HUES6 (cell line): ENCODE results near the gene CAST.

Experiments used
- H3K27ac ChIP-seq: 2 replicates; pipeline ENCODE4 v1.7.0; 2013; ENCODE audit warnings: low read depth, mild to moderate bottlenecking, low read length, inconsistent platforms
- H3K27me3 ChIP-seq: 2 replicates; pipeline ENCODE4 v1.6.1; 2013; ENCODE audit warnings: low read length; ENCODE audit not compliant: control insufficient read depth, insufficient read depth
- H3K36me3 ChIP-seq: 2 replicates; pipeline ENCODE4 v1.6.1; 2013; ENCODE audit warnings: low read length; ENCODE audit not compliant: control insufficient read depth, insufficient read depth
- H3K4me1 ChIP-seq: 2 replicates; pipeline ENCODE4 v1.6.1; 2013; ENCODE audit warnings: low read length; ENCODE audit not compliant: control insufficient read depth, insufficient read depth
- H3K4me3 ChIP-seq: 2 replicates; pipeline ENCODE4 v1.5.1; 2013; ENCODE audit warnings: low read depth, low read length
- H3K9ac ChIP-seq: one replicate; pipeline ENCODE4 v1.6.1; 2013; ENCODE audit warnings: mild to moderate bottlenecking, low read length
- H3K9me3 ChIP-seq: 2 replicates; pipeline ENCODE4 v1.6.1; 2013; ENCODE audit warnings: low read depth, low read length; ENCODE audit not compliant: control insufficient read depth, insufficient read depth

CAST gene

DNA sequence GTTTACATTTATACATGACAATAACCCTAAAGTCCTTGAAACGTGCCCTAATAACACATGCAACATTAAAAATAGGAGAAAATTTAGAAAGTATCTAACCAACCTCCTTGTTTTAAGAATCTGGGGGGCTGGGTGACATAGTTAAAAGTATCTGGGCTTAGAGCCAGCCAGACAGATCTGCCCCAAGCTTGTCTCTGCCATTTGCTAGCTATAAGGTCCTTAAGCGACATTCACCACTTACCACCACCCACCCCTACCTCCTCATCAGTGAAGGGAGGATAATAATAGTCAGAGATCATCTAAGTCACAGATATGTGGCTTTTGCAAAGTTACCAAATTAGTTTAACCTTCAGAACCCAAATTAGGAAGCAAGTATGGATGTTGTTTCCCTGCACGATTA is 33.8 kb upstream of the CAST start:
- no peaks in the 10 kb centered on the region for H3K4me1 ChIP-seq
- no peak overlapping the region for H3K27ac ChIP-seq
- H3K9me3 ChIP-seq: no peaks in the 10 kb centered on the region

DNA sequence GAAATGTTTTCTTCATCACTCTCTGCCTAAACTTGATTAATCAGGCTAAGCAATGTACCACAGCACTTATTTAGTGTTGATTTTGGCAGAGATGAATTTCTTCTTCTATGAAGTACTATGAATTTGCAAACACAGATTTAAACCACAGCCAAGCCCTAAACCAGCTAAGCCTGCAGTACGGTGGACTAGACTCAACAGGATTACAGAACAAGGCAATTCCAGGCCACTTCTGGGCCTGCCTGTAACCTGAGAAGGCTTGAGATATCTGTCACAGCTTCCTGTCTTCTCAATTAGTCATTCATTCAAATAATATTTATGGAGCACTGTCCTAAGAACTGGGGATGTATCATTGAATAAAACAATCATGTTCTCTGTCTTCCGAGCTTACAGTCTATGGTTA is 32.4 kb upstream of the CAST start:
- no peak overlapping the region for H3K27ac ChIP-seq
- H3K27me3 ChIP-seq: no peaks in the 10 kb centered on the region
- H3K36me3 ChIP-seq: no peaks in the 10 kb centered on the region
- no peaks in the 10 kb centered on the region for H3K4me1 ChIP-seq
- H3K4me3 ChIP-seq: no peak overlapping the region
- H3K9ac ChIP-seq: no peak overlapping the region
- H3K9me3 ChIP-seq: no peaks in the 10 kb centered on the region

More for the DNA sequence above, 33.8 kb upstream of the CAST start:
- Histone ChIP-seq H3K9ac (no peak overlapping the region), H3K4me3 (no peak overlapping the region), H3K27me3 (no peaks in the 10 kb centered on the region), H3K36me3 (no peaks in the 10 kb centered on the region)

DNA sequence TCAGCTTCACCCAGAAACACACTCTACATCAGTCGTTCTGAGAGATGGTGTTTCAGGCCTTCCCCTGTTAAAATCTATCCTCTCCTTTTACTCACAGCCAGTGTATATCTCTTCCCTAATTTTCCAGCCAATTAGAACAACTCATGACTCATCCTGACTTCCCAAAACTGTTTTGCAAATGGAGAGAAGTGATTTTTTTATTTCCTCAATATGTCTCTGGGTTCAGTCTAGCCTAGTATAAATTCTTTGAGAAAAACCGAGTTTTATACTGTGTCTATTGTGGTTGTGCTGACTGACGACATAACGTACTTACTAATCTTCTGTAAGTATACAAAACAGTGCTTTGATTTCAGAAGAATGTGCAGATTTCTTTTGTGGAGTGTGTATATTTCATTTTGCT is 28.4 kb upstream of the CAST start:
- Histone ChIP-seq H3K9ac (no peak overlapping the region), H3K27me3 (no peaks in the 10 kb centered on the region), H3K27ac (no peak overlapping the region), H3K4me3 (no peak overlapping the region), H3K4me1 (no peaks in the 10 kb centered on the region), H3K36me3 (no peaks in the 10 kb centered on the region), H3K9me3 (no peaks in the 10 kb centered on the region)

DNA sequence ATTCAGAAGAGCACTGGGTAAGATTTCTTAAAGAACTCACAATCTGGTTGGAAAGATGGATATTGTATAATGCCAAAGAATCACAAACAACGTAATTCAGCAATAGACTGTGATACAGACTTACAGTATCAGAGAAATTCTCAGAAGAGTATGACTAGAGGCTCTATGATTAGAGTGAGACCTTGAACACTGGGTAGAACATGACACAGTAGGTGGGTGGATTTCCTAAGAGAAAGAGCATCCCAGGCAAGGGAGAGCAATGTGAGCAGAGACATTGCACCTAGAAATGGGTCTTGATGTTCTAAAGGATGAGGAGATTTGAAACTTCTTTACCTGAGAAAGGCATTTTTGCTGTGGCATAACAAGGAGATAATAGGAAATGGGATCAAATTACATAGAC is 27.3 kb upstream of the CAST start:
- no peak overlapping the region for H3K4me3 ChIP-seq
- H3K9me3 ChIP-seq: no peaks in the 10 kb centered on the region
- H3K36me3 ChIP-seq: no peaks in the 10 kb centered on the region
- H3K9ac ChIP-seq: no peak overlapping the region
- H3K4me1 ChIP-seq: no peaks in the 10 kb centered on the region
- H3K27ac ChIP-seq: no peak overlapping the region
- no peaks in the 10 kb centered on the region for H3K27me3 ChIP-seq

DNA sequence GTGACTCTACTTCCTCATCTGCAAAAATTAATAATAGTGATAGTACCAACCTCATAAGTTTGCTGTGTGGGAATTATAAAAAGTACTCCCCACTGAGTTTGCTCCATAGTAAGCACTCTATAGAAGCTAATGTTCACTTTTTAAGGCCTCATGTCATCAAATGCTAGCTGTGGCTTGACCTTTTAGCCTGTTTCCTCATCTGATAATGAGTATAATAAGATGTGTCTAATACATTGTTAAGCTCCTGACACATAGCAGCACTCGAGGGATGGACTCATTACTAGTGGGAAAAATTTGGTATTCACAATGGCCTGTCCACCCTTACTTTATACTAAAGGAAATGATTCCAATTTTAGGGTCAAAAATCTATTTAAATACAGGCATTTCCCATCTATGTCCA is 26.1 kb upstream of the CAST start:
- H3K4me1 ChIP-seq: no peaks in the 10 kb centered on the region
- H3K4me3 ChIP-seq: no peak overlapping the region
- H3K27me3 ChIP-seq: no peaks in the 10 kb centered on the region
- H3K9me3 ChIP-seq: no peaks in the 10 kb centered on the region
- H3K9ac ChIP-seq: no peak overlapping the region
- H3K36me3 ChIP-seq: no peaks in the 10 kb centered on the region
- H3K27ac ChIP-seq: no peak overlapping the region

DNA sequence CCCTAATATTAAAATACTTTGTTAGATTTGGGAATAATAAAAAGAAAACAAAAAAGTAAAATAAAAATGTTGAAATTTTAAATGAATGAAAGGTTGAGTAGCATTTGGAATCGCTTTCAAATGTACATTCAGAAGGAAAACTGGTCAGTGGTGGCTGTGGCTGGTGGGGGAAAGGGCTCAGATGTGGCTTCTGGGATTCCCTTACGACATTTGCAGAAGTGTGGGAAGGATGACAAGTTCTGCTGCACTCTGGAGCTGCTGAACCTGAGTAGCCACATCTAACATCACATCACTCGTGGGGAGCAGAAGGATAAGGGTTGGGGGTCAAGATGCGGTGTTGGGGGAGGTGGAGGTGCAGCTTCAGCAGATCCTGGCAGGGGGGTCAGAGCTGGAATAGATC is 25.6 kb upstream of the CAST start:
- Histone ChIP-seq H3K4me3 (no peak overlapping the region), H3K9ac (no peak overlapping the region), H3K27me3 (no peaks in the 10 kb centered on the region), H3K4me1 (no peaks in the 10 kb centered on the region), H3K36me3 (no peaks in the 10 kb centered on the region), H3K27ac (no peak overlapping the region), H3K9me3 (no peaks in the 10 kb centered on the region)

DNA sequence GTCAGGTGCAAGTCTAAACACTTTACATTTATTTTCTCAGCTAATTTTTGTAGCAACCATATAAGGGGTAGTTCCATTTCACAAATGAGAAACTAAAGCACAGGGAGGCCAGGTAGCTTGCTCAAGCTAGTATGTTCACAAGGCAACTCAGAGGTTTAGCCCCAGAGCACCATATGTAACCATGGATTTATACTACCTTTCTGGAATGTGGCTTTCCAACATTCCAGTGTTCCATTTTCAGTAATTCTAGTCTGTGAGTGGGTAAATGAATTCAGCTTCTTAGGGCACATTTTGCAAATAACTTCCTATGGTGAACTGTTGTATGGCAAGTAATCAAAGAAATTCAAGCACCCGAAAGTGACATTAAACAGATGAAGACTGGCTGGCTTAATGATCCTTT is 25.0 kb upstream of the CAST start:
- Histone ChIP-seq H3K27me3 (no peaks in the 10 kb centered on the region), H3K9ac (no peak overlapping the region), H3K36me3 (no peaks in the 10 kb centered on the region), H3K4me3 (no peak overlapping the region), H3K27ac (no peak overlapping the region), H3K9me3 (no peaks in the 10 kb centered on the region), H3K4me1 (no peaks in the 10 kb centered on the region)

DNA sequence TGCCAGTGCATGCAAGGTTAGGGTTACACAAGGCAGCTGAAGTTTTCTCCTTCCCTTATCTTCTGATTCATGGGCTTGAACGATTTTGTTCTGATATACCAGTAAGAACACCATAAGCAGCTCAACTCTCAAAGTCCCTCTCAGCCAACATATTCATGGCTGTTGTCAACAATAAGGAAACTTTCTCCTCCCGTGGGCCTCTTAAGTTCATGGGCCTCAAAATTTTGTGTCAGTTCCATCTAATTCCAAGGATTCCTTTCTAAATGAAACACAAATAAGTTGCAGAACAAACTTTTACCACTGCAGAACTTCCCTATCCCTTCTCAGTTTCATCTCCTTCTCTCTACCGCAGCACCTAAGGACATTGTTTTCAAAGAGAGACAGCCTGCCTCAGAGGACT is 23.6 kb upstream of the CAST start:
- Histone ChIP-seq H3K4me1 (no peaks in the 10 kb centered on the region), H3K9me3 (no peaks in the 10 kb centered on the region), H3K36me3 (no peaks in the 10 kb centered on the region), H3K27ac (no peak overlapping the region), H3K4me3 (no peak overlapping the region), H3K27me3 (no peaks in the 10 kb centered on the region), H3K9ac (no peak overlapping the region)

DNA sequence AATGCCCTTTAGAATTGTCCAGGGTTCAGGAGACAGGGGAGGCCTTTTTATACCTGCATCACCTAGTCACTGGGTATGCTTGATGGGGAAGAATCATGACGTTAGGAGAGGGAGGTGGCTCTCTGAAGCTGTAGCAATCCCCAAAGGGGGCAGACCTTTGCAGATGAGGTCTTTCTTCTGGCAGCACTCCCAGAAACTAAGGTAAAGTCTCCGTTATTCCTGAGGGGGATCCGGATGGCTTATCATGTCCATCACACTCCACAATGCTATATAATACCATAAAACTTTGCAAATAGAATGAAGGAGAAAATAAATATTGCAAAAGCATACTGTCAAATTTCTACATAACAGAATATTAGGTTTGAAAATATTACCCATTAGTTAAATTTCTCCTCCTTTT is 21.5 kb upstream of the CAST start:
- no peaks in the 10 kb centered on the region for H3K4me1 ChIP-seq

DNA sequence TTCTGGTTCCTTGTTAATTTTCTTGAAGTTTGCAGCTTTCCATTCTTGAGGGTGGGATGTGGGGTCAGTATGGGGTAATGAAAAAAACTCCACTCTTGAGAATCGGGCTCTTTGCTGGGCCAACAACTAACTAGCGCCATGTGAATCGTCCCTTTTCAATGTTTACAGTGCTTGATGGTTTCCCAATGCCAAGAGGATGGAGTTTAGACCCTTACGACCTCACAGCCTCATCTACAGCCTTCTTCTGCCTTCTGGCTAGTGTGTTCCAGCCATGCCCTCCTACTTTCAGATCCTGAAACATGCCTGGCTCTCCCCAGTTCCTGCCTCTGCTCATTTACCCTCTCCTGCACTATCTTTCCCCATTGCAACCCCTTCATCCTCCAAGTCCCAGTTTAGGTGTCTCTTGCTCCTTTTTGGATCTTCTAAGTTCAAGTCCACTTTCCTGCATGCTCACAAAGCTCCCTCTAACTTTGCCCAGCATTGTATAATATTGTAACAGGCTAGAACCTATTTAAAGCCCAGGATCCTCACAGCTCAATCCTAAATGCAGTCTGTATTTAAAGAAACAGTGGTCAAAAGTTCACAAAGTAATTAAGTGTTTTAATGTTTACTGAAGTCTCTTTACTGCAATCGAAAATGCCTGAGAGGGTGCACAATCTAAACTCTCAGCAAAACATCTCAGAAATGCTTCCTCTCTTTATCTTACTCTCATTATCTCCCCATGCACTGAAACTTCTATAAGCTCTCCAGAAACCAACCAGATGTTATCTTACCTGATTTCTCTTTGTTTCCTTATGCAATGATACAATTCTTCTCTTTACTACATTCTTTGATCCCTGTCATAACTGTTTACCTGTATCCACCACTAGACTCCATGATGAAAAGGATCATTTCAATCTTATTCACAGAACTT is 20.6 kb upstream of the CAST start:
- Histone ChIP-seq H3K4me3 (no peak overlapping the region), H3K36me3 (no peaks in the 10 kb centered on the region), H3K4me1 (no peaks in the 10 kb centered on the region), H3K27me3 (no peaks in the 10 kb centered on the region), H3K27ac (no peak overlapping the region), H3K9ac (no peak overlapping the region), H3K9me3 (no peaks in the 10 kb centered on the region)

More for the DNA sequence above, 21.5 kb upstream of the CAST start:
- no peaks in the 10 kb centered on the region for H3K9me3 ChIP-seq
- no peaks in the 10 kb centered on the region for H3K27me3 ChIP-seq
- no peaks in the 10 kb centered on the region for H3K36me3 ChIP-seq
- no peak overlapping the region for H3K27ac ChIP-seq
- H3K9ac ChIP-seq: no peak overlapping the region
- no peak overlapping the region for H3K4me3 ChIP-seq

DNA sequence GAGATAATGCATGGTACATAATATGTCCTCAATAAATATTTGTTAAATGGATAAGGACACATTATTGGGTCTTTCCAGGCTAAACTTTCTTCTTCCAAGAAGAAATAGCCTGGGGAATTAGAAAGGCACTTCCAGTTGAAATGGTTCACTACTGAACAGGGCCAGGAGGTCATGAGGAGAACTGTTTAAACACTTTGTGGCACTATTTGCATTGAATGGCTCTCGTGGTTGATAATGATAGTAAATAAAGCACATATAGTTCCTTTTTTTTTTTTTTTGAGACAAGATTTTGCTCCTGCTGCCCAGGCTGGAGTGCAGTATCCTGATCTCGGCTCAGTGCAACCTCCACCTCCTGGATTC is 19.9 kb upstream of the CAST start:
- Histone ChIP-seq H3K27me3 (no peaks in the 10 kb centered on the region), H3K27ac (no peak overlapping the region), H3K9ac (no peak overlapping the region), H3K4me3 (no peak overlapping the region), H3K36me3 (no peaks in the 10 kb centered on the region), H3K4me1 (no peaks in the 10 kb centered on the region), H3K9me3 (no peaks in the 10 kb centered on the region)
